ENCODE data around the gene CZIB. TPM values are rescaled to one million over a fixed set of nuclear protein-coding genes. Genes with fewer than 3 reads are reported as not detected.

CZIB gene
- total RNA-seq, 1 donor from 2014 or later = 59.8 TPM

- peaks cover 21% of the 10 kb centered on the region for H3K4me1 Mint-ChIP-seq (ENCODE audit: unreplicated experiment)
- H3K9me3 Mint-ChIP-seq (ENCODE audit: unreplicated experiment) = no peaks in the 10 kb centered on the region
- H3K4me3 Mint-ChIP-seq (ENCODE audit: unreplicated experiment) = no peak overlapping the region
- no peak for DNase-seq (ENCODE audit: extremely low spot score, unreplicated experiment)
- no peak overlapping the region for H3K27ac Mint-ChIP-seq (ENCODE audit: unreplicated experiment)
- H3K27me3 Mint-ChIP-seq (ENCODE audit: unreplicated experiment) = no peaks in the 10 kb centered on the region
- TF ChIP-seq CTCF (IDR thresholded peaks at IDR 0.05) = no peak
- peaks cover 22% of the 10 kb centered on the region for H3K36me3 Mint-ChIP-seq (ENCODE audit: unreplicated experiment)
Observed at GRCh38 chr1:53218201-53218600, 2.2 kb downstream of the CZIB start.

- Mint-ChIP-seq H3K4me1 (ENCODE audit: unreplicated experiment) (peaks cover 8% of the 10 kb centered on the region), H3K36me3 (ENCODE audit: unreplicated experiment) (peaks cover 42% of the 10 kb centered on the region), H3K9me3 (ENCODE audit: unreplicated experiment) (no peaks in the 10 kb centered on the region), H3K27ac (ENCODE audit: unreplicated experiment) (no peak overlapping the region), H3K27me3 (ENCODE audit: unreplicated experiment) (no peaks in the 10 kb centered on the region), H3K4me3 (ENCODE audit: unreplicated experiment) (no peak overlapping the region)
- no peak for DNase-seq (ENCODE audit: extremely low spot score, unreplicated experiment)
- no peak for TF ChIP-seq CTCF (IDR thresholded peaks at IDR 0.05)
Observed at GRCh38 chr1:53214376-53214940, 6.0 kb downstream of the CZIB start.

GRCh38 chr1:53210954-53211353, 9.5 kb downstream of the CZIB start:
- Mint-ChIP-seq H3K36me3 (ENCODE audit: unreplicated experiment) (peaks cover 54% of the 10 kb centered on the region), H3K27ac (ENCODE audit: unreplicated experiment) (no peak overlapping the region), H3K27me3 (ENCODE audit: unreplicated experiment) (no peaks in the 10 kb centered on the region), H3K4me1 (ENCODE audit: unreplicated experiment) (no peaks in the 10 kb centered on the region), H3K9me3 (ENCODE audit: unreplicated experiment) (no peaks in the 10 kb centered on the region), H3K4me3 (ENCODE audit: unreplicated experiment) (no peak overlapping the region)
- no peak for DNase-seq (ENCODE audit: extremely low spot score, unreplicated experiment)
- no peak for TF ChIP-seq CTCF (IDR thresholded peaks at IDR 0.05)

GRCh38 chr1:53210352-53210751, 10.1 kb downstream of the CZIB start:
- Mint-ChIP-seq H3K9me3 (ENCODE audit: unreplicated experiment) (no peaks in the 10 kb centered on the region), H3K36me3 (ENCODE audit: unreplicated experiment) (peaks cover 58% of the 10 kb centered on the region), H3K4me3 (ENCODE audit: unreplicated experiment) (no peak overlapping the region), H3K27me3 (ENCODE audit: unreplicated experiment) (no peaks in the 10 kb centered on the region), H3K27ac (ENCODE audit: unreplicated experiment) (no peak overlapping the region), H3K4me1 (ENCODE audit: unreplicated experiment) (no peaks in the 10 kb centered on the region)
- DNase-seq (ENCODE audit: extremely low spot score, unreplicated experiment) = no peak
- no peak for TF ChIP-seq CTCF (IDR thresholded peaks at IDR 0.05)

- Mint-ChIP-seq H3K9me3 (ENCODE audit: unreplicated experiment) (no peaks in the 10 kb centered on the region), H3K36me3 (ENCODE audit: unreplicated experiment) (peaks cover 72% of the 10 kb centered on the region), H3K27me3 (ENCODE audit: unreplicated experiment) (no peaks in the 10 kb centered on the region), H3K4me1 (ENCODE audit: unreplicated experiment) (no peaks in the 10 kb centered on the region), H3K4me3 (ENCODE audit: unreplicated experiment) (no peak overlapping the region), H3K27ac (ENCODE audit: unreplicated experiment) (no peak overlapping the region)
- DNase-seq (ENCODE audit: extremely low spot score, unreplicated experiment) = no peak
- TF ChIP-seq CTCF (IDR thresholded peaks at IDR 0.05) = no peak
Observed at GRCh38 chr1:53207726-53208125, 12.7 kb downstream of the CZIB start.

All from osteocyte (in vitro differentiated cells).